HCT116 (cell line): Measurements from ENCODE around the gene DOK6. TPM values are rescaled to one million over a fixed set of nuclear protein-coding genes. Genes with fewer than 3 reads are reported as not detected.

ENCODE experiments used
- ATAC-seq: fragments of 200-7000 bp; cut with Tn5 transposase; 2 replicates; pipeline ENCODE4 v1.9.1; 2020; ENCODE audit warnings: mild to moderate bottlenecking, moderate library complexity
- BruUV-seq: library from RNA; stranded (reverse); fragments of 400-500 nt; replicated peaks from 2 replicates; lab custom pipeline; 2021; lab: Mats Ljungman, UMichigan
- CTCF ChIA-PET: fragments of 300-600 bp; sonication (Branson Sonifier 250); formaldehyde crosslinking; loops from one replicate; lab custom pipeline; 2021; ENCODE audit warnings: antibody characterized with exemption; lab: Charles Lee
- POLR2A ChIA-PET: fragments of 300-600, 350-600 bp; sonication (Branson Sonifier 250); formaldehyde crosslinking; loops from one replicate; lab custom pipeline; 2021; ENCODE audit warnings: antibody characterized with exemption; lab: Charles Lee
- RAD21 ChIA-PET, 2 experiments: fragments of 300-600 bp; sonication (Branson Sonifier 250); formaldehyde crosslinking; loops; one replicate each; lab custom pipeline; 2023; ENCODE audit warnings: low total read pairs in 2 of 2; ENCODE audit not compliant: uncharacterized antibody in 2 of 2, unreplicated experiment in 2 of 2, low non-redundant PET in 1 of 2; lab: Charles Lee
- DNase-seq: peaks from one replicate; pipeline ENCODE4 v3.0.0-alpha.2; 2010; ENCODE audit warnings: low read depth, low spot score
- H2AFZ ChIP-seq: fragments of 200-600 bp; shearing (Covaris generic), sonication (generic); 2 replicates; pipeline ENCODE4 v1.6.1; 2017; ENCODE audit warnings: low read depth, mixed run types, mixed read lengths, antibody characterized with exemption, low read length; ENCODE audit not compliant: poor library complexity, severe bottlenecking
- H3K27ac ChIP-seq: 2 replicates; pipeline ENCODE4 v1.5.1; 2012; ENCODE audit warnings: low read depth, low read length
- H3K27me3 ChIP-seq: fragments of 200-600 bp; sonication (generic); 2 replicates; pipeline ENCODE4 v1.6.1; 2016; ENCODE audit warnings: mixed run types, low read length, mixed read lengths; ENCODE audit not compliant: insufficient read depth
- H3K36me3 ChIP-seq, 2 experiments: fragments of 200-500 bp in 1 of 2; fragments of 200-600 bp in 1 of 2; sonication (Bioruptor generic) in 1 of 2; sonication (generic) in 1 of 2; 2 replicates each; pipeline versions ENCODE4 v1.5.1 to v1.6.1; 2014 to 2016; ENCODE audit warnings: low read length in 2 of 2, inconsistent platforms in 1 of 2, mixed read lengths in 1 of 2, mixed run types in 1 of 2; ENCODE audit not compliant: insufficient read depth in 2 of 2, control insufficient read depth in 1 of 2
- H3K4me1 ChIP-seq, 2 experiments: fragments of 200-600 bp in 1 of 2; sonication (generic) in 1 of 2; 2 replicates each; pipeline versions ENCODE4 v1.5.1 to v1.6.1; 2012 to 2017; ENCODE audit warnings: low read length in 2 of 2, inconsistent platforms in 1 of 2, mild to moderate bottlenecking in 1 of 2, mixed read lengths in 1 of 2, mixed run types in 1 of 2, moderate library complexity in 1 of 2; ENCODE audit not compliant: insufficient read depth in 2 of 2, control insufficient read depth in 1 of 2
- H3K4me2 ChIP-seq: fragments of 200-600 bp; sonication (generic); 2 replicates; pipeline ENCODE4 v1.6.1; 2017; ENCODE audit warnings: mixed run types, low read length, mixed read lengths
- H3K4me3 ChIP-seq, 2 experiments: fragments of 200-600 bp in 1 of 2; sonication (generic) in 1 of 2; replicated peaks in 1 of 2; 2 replicates each; pipeline ENCODE4 v1.5.1; 2011 to 2016; ENCODE audit warnings: low read length in 2 of 2, control low read depth in 1 of 2, low read depth in 1 of 2, mild to moderate bottlenecking in 1 of 2, mixed read lengths in 1 of 2, mixed run types in 1 of 2
- H3K79me2 ChIP-seq: fragments of 200-600 bp; sonication (generic); 2 replicates; pipeline ENCODE4 v1.6.1; 2017; ENCODE audit warnings: mild to moderate bottlenecking, mixed run types, low read length, moderate library complexity, mixed read lengths; ENCODE audit not compliant: insufficient read depth
- H3K9ac ChIP-seq: fragments of 200-600 bp; sonication (generic); 2 replicates; pipeline ENCODE4 v1.6.1; 2016; ENCODE audit warnings: low read length, mixed read lengths
- H3K9me2 ChIP-seq: fragments of 200-600 bp; sonication (generic), shearing (Covaris generic); 2 replicates; pipeline ENCODE4 v1.6.1; 2017; ENCODE audit warnings: mixed run types, mild to moderate bottlenecking, moderate library complexity; ENCODE audit not compliant: insufficient read depth
- H3K9me3 ChIP-seq, 2 experiments: fragments of 200-500 bp in 1 of 2; fragments of 200-600 bp in 1 of 2; sonication (Bioruptor generic) in 1 of 2; sonication (generic) in 1 of 2; 2 replicates each; pipeline ENCODE4 v1.6.1; 2014 to 2017; ENCODE audit warnings: low read length in 2 of 2, mixed read lengths in 2 of 2, inconsistent platforms in 1 of 2, low read depth in 1 of 2, mild to moderate bottlenecking in 1 of 2, mixed run types in 1 of 2, moderate library complexity in 1 of 2; ENCODE audit not compliant: control insufficient read depth in 1 of 2, insufficient read depth in 1 of 2
- H4K20me1 ChIP-seq: fragments of 200-600 bp; sonication (generic), shearing (Covaris generic); 2 replicates; pipeline ENCODE4 v1.6.1; 2017; ENCODE audit warnings: mixed run types, mild to moderate bottlenecking, moderate library complexity; ENCODE audit not compliant: insufficient read depth
- CTCF ChIP-seq, 3 experiments: fragments of 200-600 bp in 1 of 3; sonication (generic) in 1 of 3; IDR thresholded peaks in 2 of 3; conservative IDR thresholded peaks in 1 of 3; 2 replicates each; pipeline ENCODE4 v1.5.1; 2012 to 2017; ENCODE audit warnings: low read depth in 2 of 3, low read length in 2 of 3, antibody characterized with exemption in 1 of 3, borderline replicate concordance in 1 of 3, control low read depth in 1 of 3, mild to moderate bottlenecking in 1 of 3, mixed read lengths in 1 of 3, mixed run types in 1 of 3, moderate library complexity in 1 of 3; ENCODE audit not compliant: insufficient read depth in 1 of 3
- EZH2phosphoT487 ChIP-seq: fragments of 200-600 bp; IDR thresholded peaks from 2 replicates; pipeline ENCODE4 v1.6.1; 2018; ENCODE audit warnings: antibody characterized with exemption, borderline replicate concordance
- JUND ChIP-seq: IDR thresholded peaks from 2 replicates; pipeline ENCODE4 v1.6.1; 2012
- REST ChIP-seq: IDR thresholded peaks from 2 replicates; pipeline ENCODE4 v1.6.1; 2012; ENCODE audit warnings: low read depth
- YY1 ChIP-seq: IDR thresholded peaks from 2 replicates; pipeline ENCODE4 v1.6.1; 2011; ENCODE audit warnings: low read length, low read depth, moderate library complexity, mild to moderate bottlenecking; ENCODE audit not compliant: insufficient replicate concordance; ENCODE audit errors: extremely low read depth
- intact Hi-C: fragments of 100-400 bp; cut with micrococcal nuclease; formaldehyde crosslinking; loops from 2 replicates; pipeline ENCODE4 v1.10.0; 2022
- total RNA-seq: library from RNA; stranded (reverse); gene quantifications from one replicate; pipeline ENCODE4 v1.2.1, GENCODE V29; 2021; ENCODE audit not compliant: unreplicated experiment

DOK6 gene
- total RNA-seq, 1 experiment from 2014 or later, result not detected

GRCh38 chr18:69626643-69627242 lies 226.1 kb downstream of the DOK6 start:
- TF ChIP-seq REST, result no peak
- TF ChIP-seq YY1, result no peak
- no peak for TF ChIP-seq JUND
- no peak for TF ChIP-seq EZH2phosphoT487
- no peak for TF ChIP-seq CTCF (IDR thresholded peaks at IDR 0.05 in 2 of 3, conservative IDR thresholded peaks at IDR 0.05 in 1 of 3; ENCODE audit: borderline replicate concordance in 1 of 3, insufficient read depth in 1 of 3, low read depth in 2 of 3, low read length in 2 of 3)
- RAD21 ChIA-PET, result no interaction called here

More at GRCh38 chr18:69626643-69627242, 226.1 kb downstream of the DOK6 start:
- intact Hi-C loops, result no loop called here
- Histone ChIP-seq H4K20me1 (no peaks in the 10 kb centered on the region), H3K36me3 (no peaks in the 10 kb centered on the region), H2AFZ (no peak overlapping the region), H3K27ac (no peak overlapping the region), H3K27me3 (no peaks in the 10 kb centered on the region), H3K4me1 (no peaks in the 10 kb centered on the region), H3K9me2 (no peaks in the 10 kb centered on the region), H3K79me2 (no peaks in the 10 kb centered on the region), H3K4me2 (no peak overlapping the region), H3K4me3 (no peak overlapping the region), H3K9me3 (no peaks in the 10 kb centered on the region), H3K9ac (no peak overlapping the region)
- CTCF ChIA-PET, result no interaction called here
- POLR2A ChIA-PET, result no interaction called here
- BruUV-seq, result no TSS peak
- DNase-seq (no peak), ATAC-seq (no peak)
